ENCODE data around the gene ZBTB7B.

The ZBTB7B gene

GRCh38 chr1:155006601-155007101 is 4.0 kb downstream of the ZBTB7B start:
- no peak overlapping the region for H3K4me3 ChIP-seq (ENCODE audit: low read length)
- TF ChIP-seq, protein P1, sequence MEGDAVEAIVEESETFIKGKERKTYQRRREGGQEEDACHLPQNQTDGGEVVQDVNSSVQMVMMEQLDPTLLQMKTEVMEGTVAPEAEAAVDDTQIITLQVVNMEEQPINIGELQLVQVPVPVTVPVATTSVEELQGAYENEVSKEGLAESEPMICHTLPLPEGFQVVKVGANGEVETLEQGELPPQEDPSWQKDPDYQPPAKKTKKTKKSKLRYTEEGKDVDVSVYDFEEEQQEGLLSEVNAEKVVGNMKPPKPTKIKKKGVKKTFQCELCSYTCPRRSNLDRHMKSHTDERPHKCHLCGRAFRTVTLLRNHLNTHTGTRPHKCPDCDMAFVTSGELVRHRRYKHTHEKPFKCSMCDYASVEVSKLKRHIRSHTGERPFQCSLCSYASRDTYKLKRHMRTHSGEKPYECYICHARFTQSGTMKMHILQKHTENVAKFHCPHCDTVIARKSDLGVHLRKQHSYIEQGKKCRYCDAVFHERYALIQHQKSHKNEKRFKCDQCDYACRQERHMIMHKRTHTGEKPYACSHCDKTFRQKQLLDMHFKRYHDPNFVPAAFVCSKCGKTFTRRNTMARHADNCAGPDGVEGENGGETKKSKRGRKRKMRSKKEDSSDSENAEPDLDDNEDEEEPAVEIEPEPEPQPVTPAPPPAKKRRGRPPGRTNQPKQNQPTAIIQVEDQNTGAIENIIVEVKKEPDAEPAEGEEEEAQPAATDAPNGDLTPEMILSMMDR (conservative IDR thresholded peaks at IDR 0.05; ENCODE audit: low read depth, low read length): no peak
- DNase-seq (ENCODE audit: low read depth): no peak

- no peak overlapping the region for H3K4me3 ChIP-seq (ENCODE audit: low read length)
- TF ChIP-seq, protein P1 (conservative IDR thresholded peaks at IDR 0.05; ENCODE audit: low read depth, low read length): no peak
- no peak for DNase-seq (ENCODE audit: low read depth)
Observed at GRCh38 chr1:155007251-155007828, 4.7 kb downstream of the ZBTB7B start.

GRCh38 chr1:155008015-155008941 is 5.7 kb downstream of the ZBTB7B start:
- H3K4me3 ChIP-seq (ENCODE audit: low read length): no peak overlapping the region

DNA sequence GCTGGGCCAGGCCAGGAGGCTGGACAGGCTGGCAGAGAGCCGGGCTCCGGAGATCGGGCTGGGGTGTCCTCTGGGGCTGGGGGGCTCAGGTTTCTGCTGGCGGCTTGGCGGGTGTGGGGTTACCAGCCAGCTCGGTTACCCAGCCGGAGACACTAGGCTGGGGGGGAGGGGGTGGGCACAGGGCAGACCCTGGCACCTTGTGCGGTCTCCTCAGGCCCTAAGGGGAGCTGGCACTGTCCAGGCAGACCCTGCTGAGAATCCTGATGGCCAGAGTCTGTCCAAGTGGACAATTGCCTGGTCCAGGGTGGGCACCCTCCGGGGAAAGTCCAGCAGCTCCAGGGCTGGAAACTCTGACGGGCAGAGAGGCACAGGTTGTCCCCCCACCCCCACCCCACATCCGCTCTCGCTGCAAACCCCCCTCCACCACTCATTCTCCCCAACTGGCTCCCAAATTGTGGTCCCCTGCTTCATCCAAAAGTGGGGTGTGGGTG is 6.7 kb downstream of the ZBTB7B start:
- no peak overlapping the region for H3K4me3 ChIP-seq (ENCODE audit: low read length)
- DNase-seq (ENCODE audit: low read depth): no peak
- TF ChIP-seq, protein P1 (conservative IDR thresholded peaks at IDR 0.05; ENCODE audit: low read depth, low read length): no peak

More at GRCh38 chr1:155008015-155008941, 5.7 kb downstream of the ZBTB7B start:
- DNase-seq (ENCODE audit: low read depth): no peak
- TF ChIP-seq, protein P1 (conservative IDR thresholded peaks at IDR 0.05; ENCODE audit: low read depth, low read length): no peak

- TF ChIP-seq, protein P1 (conservative IDR thresholded peaks at IDR 0.05; ENCODE audit: low read depth, low read length): no peak
- H3K4me3 ChIP-seq (ENCODE audit: low read length): no peak overlapping the region
- DNase-seq (ENCODE audit: low read depth): no peak
Observed at GRCh38 chr1:155009742-155010141, 7.1 kb downstream of the ZBTB7B start.

DNA sequence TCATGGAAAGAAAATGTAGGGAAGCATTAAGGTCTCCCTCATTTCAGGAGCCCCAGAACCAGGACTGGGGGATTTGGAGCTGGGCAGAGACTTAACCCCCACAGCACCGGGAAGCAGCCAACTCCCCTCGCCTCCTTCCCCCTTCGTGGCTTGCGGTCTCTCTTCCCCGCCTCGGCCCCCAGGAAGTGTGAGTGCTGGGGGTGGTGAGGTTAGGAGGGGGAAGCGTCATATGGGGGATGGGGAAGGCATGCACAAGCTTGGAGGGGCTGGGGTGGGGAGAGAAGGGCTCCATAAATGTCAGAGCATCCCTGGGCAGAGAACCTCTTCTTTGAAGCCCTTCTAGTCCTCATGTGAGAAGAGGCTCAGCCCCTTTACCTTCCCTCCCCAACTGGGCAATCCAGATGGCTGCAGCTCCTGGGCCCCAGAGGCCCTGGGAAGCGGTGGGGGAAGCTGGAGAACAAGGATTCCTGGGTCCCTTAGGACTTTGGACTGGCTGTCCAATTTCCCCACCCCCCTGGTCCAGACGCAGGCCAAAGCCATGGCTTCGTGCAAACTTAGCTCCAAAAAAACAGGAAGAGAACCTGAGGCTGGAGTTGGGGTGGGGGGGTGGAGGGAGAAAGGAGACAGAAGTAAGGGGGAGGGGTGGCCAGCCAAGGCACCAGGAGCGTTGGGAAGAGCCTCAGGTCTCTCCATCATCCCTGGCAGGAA is 7.8 kb downstream of the ZBTB7B start:
- no peak for DNase-seq (ENCODE audit: low read depth)
- TF ChIP-seq, protein P1 (conservative IDR thresholded peaks at IDR 0.05; ENCODE audit: low read depth, low read length): no peak
- H3K4me3 ChIP-seq (ENCODE audit: low read length): no peak overlapping the region
